ENCODE results near the gene VSIR. TPM values are rescaled to one million over a fixed set of nuclear protein-coding genes. Genes with fewer than 3 reads are reported as not detected.

Gene VSIR
- total RNA-seq, 4 donors from 2014 or later: 37.8 to 118 (median 90.3) TPM

DNA sequence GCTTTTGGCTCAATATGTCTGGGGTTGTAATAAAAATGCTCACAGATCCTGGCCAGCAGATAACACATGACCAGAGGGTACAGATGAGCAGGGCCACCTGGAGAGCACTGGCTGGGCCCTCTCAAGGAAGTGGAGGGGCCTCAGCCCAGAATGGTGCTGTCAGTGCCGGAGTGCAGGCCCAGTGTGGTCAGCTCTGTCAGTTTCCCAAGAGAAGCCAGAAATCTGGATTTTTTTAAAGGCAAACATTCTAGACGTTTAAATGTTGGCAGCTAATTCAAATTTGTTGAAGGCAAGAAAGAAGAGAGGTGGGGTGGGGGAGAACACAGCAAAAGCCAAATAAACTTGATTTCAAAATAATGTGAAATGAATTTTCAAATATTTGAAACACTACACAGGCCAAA is 55.8 kb downstream of the VSIR start:
- TF ChIP-seq POLR2AphosphoS5 (IDR thresholded peaks at IDR 0.05) (peak in 1 of 2 donors; percentile 7), POLR2A (IDR thresholded peaks at IDR 0.05; ENCODE audit: low read depth) (no peak)
- H3K4me1 ChIP-seq: peaks cover 65 to 73% (median 71%) of the 10 kb centered on the region in 4 donors
- peak overlapping the region; percentile 32 to 64 (median 46) for H3K27ac ChIP-seq (replicated peaks in 1 of 4)
- no peak for DNase-seq (ENCODE audit: extremely low spot score)
- H3K9me3 ChIP-seq: no peaks in the 10 kb centered on the region
- no peak overlapping the region for H3K4me3 ChIP-seq
- intact Hi-C loops (cut with DNase I): no loop called here
- H3K27me3 ChIP-seq: no peaks in the 10 kb centered on the region
- WGBS: 43% methylated on average over 2 of the region's 2 CpGs
- H3K36me3 ChIP-seq: no peaks in the 10 kb centered on the region

GRCh38 chr10:71717056-71717455 is 56.3 kb downstream of the VSIR start:
- Histone ChIP-seq H3K36me3 (no peaks in the 10 kb centered on the region), H3K27ac (replicated peaks in 1 of 4) (peak overlapping the region; percentile 32 to 64 (median 46)), H3K4me1 (peaks cover 67 to 77% (median 74%) of the 10 kb centered on the region in 4 donors), H3K4me3 (no peak overlapping the region), H3K27me3 (no peaks in the 10 kb centered on the region), H3K9me3 (no peaks in the 10 kb centered on the region)
- WGBS: 84% methylated on average over 4 of the region's 4 CpGs
- intact Hi-C loops (cut with DNase I): no loop called here
- no peak for TF ChIP-seq POLR2AphosphoS5 (IDR thresholded peaks at IDR 0.05)
- DNase-seq (ENCODE audit: extremely low spot score): no peak

- intact Hi-C loops (cut with DNase I): no loop called here
- Histone ChIP-seq H3K4me3 (no peak overlapping the region), H3K27me3 (no peaks in the 10 kb centered on the region), H3K9me3 (no peaks in the 10 kb centered on the region), H3K27ac (replicated peaks in 1 of 4) (peak overlapping the region in 2 of 4 donors; percentile 32 to 64), H3K36me3 (no peaks in the 10 kb centered on the region), H3K4me1 (peaks cover 67 to 77% (median 74%) of the 10 kb centered on the region in 4 donors)
- TF ChIP-seq CTCF (IDR thresholded peaks at IDR 0.05): no peak
- no peak for DNase-seq (ENCODE audit: extremely low spot score)
- 88% methylated on average over 5 of the region's 5 CpGs for WGBS
These were observed 56.9 kb downstream of the VSIR start for GRCh38 chr10:71716426-71716825.

DNA sequence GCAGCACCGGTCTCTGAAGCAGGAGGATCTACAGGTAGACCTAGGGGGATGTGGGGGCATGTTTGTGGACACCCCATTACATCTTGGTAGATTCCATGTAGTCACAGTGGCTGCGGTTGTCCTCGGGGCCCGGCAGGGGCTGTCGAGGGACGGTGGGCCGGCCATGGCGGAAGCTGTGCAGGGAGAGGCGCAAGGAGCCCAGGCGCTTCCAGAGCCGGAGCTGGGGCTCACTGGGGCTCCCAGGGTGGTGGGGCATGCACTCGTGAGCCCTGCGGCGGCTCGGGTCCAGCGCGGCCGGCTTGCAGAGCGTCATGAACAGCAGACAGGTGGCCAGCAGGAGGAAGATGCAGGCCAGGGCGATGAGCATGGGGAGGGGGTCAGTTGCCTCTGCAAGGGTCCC is 57.5 kb downstream of the VSIR start:
- Histone ChIP-seq H3K4me3 (no peak overlapping the region), H3K4me1 (peaks cover 67 to 77% (median 74%) of the 10 kb centered on the region in 4 donors), H3K27ac (replicated peaks in 1 of 4) (peak overlapping the region in 2 of 4 donors; percentile 92 to 93), H3K27me3 (no peaks in the 10 kb centered on the region), H3K9me3 (no peaks in the 10 kb centered on the region), H3K36me3 (no peaks in the 10 kb centered on the region)
- no peak for DNase-seq (ENCODE audit: extremely low spot score)
- TF ChIP-seq POLR2A (IDR thresholded peaks at IDR 0.05; ENCODE audit: low read depth): no peak
- no peak for TF ChIP-seq CTCF (IDR thresholded peaks at IDR 0.05)
- TF ChIP-seq EP300 (IDR thresholded peaks at IDR 0.05): no peak
- no peak for TF ChIP-seq POLR2AphosphoS5 (IDR thresholded peaks at IDR 0.05)
- intact Hi-C loops (cut with DNase I): no loop called here
- 96% methylated on average over 18 of the region's 20 CpGs for WGBS

- WGBS: 84% methylated on average over 6 of the region's 8 CpGs
- H3K4me1 ChIP-seq: peaks cover 67 to 77% (median 74%) of the 10 kb centered on the region in 4 donors
- H3K4me3 ChIP-seq: no peak overlapping the region
- no peaks in the 10 kb centered on the region for H3K9me3 ChIP-seq
- no peaks in the 10 kb centered on the region for H3K36me3 ChIP-seq
- H3K27ac ChIP-seq (replicated peaks in 1 of 4): peak overlapping the region; percentile 88 to 93 (median 91)
- intact Hi-C loops (cut with DNase I): no loop called here
- H3K27me3 ChIP-seq: no peaks in the 10 kb centered on the region
- DNase-seq (ENCODE audit: extremely low spot score): no peak
- TF ChIP-seq EP300 (IDR thresholded peaks at IDR 0.05) (no peak), POLR2A (IDR thresholded peaks at IDR 0.05; ENCODE audit: low read depth) (no peak), CTCF (IDR thresholded peaks at IDR 0.05) (no peak), POLR2AphosphoS5 (IDR thresholded peaks at IDR 0.05) (no peak)
These were observed 58.3 kb downstream of the VSIR start for GRCh38 chr10:71715026-71715425.

DNA sequence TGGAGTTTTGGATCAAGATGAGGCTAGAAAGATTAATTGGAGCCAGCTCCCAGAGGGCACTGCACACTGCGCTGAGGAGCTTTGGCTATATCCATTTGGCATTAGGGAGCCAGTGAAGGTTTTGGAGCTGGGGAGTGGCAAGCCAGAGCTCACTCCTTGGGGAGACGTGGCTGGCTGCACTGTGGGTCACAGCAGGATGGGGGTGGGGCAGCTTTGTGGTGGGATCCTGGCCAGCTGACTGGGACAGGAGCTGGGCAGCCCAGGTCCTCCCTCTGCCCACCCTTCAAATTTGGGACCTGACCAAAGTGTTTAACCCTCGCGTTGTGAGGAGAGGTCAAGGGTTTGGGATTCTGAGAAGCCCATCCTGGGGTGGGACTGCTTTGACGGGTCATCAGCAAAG is 58.7 kb downstream of the VSIR start:
- no peaks in the 10 kb centered on the region for H3K36me3 ChIP-seq
- no peaks in the 10 kb centered on the region for H3K9me3 ChIP-seq
- DNase-seq (ENCODE audit: extremely low spot score): no peak
- H3K27me3 ChIP-seq: no peaks in the 10 kb centered on the region
- 82% methylated on average over 2 of the region's 5 CpGs for WGBS
- no peak overlapping the region for H3K4me3 ChIP-seq
- peaks cover 66 to 75% (median 73%) of the 10 kb centered on the region in 4 donors for H3K4me1 ChIP-seq
- peak overlapping the region; percentile 88 to 93 (median 91) for H3K27ac ChIP-seq (replicated peaks in 1 of 4)
- intact Hi-C loops (cut with DNase I): loop anchor here (5.0 kb wide), 1 partner anchor 58 kb away; the partner anchor contains the start of gene VSIR
- TF ChIP-seq POLR2A (IDR thresholded peaks at IDR 0.05; ENCODE audit: low read depth) (no peak), CTCF (IDR thresholded peaks at IDR 0.05) (no peak), EP300 (IDR thresholded peaks at IDR 0.05) (no peak), POLR2AphosphoS5 (IDR thresholded peaks at IDR 0.05) (no peak)
